ENCODE results near the gene RBM47. TPM values are rescaled to one million over a fixed set of nuclear protein-coding genes. Genes with fewer than 3 reads are reported as not detected.

The RBM47 gene
- total and polyA plus RNA-seq, 2 donors (not counting 1 experiment from before 2014, with no cell fraction given), result 5.6 to 12.9 TPM

GRCh38 chr4:40586034-40586433 lies 43.6 kb downstream of the RBM47 start:
- no peak for ATAC-seq (ENCODE audit: low read depth)
- Histone ChIP-seq H3K4me1 (ENCODE audit: control insufficient read depth in 2 of 2, insufficient read depth in 2 of 2, low read length in 2 of 2) (no peaks in the 10 kb centered on the region), H3K27ac (ENCODE audit: low read length in 2 of 2) (no peak overlapping the region), H3K27me3 (replicated peaks in 1 of 4; ENCODE audit: control extremely low read depth in 1 of 4, control insufficient read depth in 3 of 4, insufficient read depth in 4 of 4, low read length in 3 of 4) (no peaks in the 10 kb centered on the region), H3K4me2 (replicated peaks; ENCODE audit: low read depth, low read length, poor library complexity, severe bottlenecking) (no peak overlapping the region), H3K9ac (ENCODE audit: low read length) (no peak overlapping the region), H3K36me3 (replicated peaks in 1 of 2; ENCODE audit: control extremely low read depth in 1 of 2, control insufficient read depth in 1 of 2, extremely low read depth in 1 of 2, insufficient read depth in 2 of 2, low read length in 1 of 2) (no peaks in the 10 kb centered on the region), H4K20me1 (ENCODE audit: control insufficient read depth, insufficient read depth, low read length, poor library complexity, severe bottlenecking) (no peaks in the 10 kb centered on the region), H2AFZ (ENCODE audit: insufficient read depth, low read depth, low read length, poor library complexity, severe bottlenecking) (no peak overlapping the region), H3K79me2 (ENCODE audit: control insufficient read depth, insufficient read depth, low read length) (no peaks in the 10 kb centered on the region), H3K9me3 (ENCODE audit: control extremely low read depth in 1 of 3, control insufficient read depth in 2 of 3, insufficient read depth in 1 of 3, low read length in 2 of 3) (no peaks in the 10 kb centered on the region), H3K4me3 (ENCODE audit: control extremely low read depth in 1 of 5, extremely low read depth in 1 of 5, insufficient read depth in 1 of 5, low read depth in 2 of 5, low read length in 4 of 5) (no peak overlapping the region)
- no peaks in the 10 kb centered on the region for H3K9me3 Mint-ChIP-seq (ENCODE audit: insufficient read depth)
- ChIA-PET POLR2A (no interaction called here), CTCF (no interaction called here)
- intact Hi-C loops (cut with micrococcal nuclease), result no loop called here
- H3K27ac Mint-ChIP-seq, result no peak overlapping the region
- H3K27me3 Mint-ChIP-seq, result no peaks in the 10 kb centered on the region
- H3K4me1 Mint-ChIP-seq, result peaks cover 2% of the 10 kb centered on the region
- DNase-seq, result no peak
- no peak for TF ChIP-seq EZH2 (IDR thresholded peaks at IDR 0.05; ENCODE audit: borderline replicate concordance, insufficient read depth, low read depth, low read length, poor library complexity, severe bottlenecking)
- no peak overlapping the region for H3K4me3 Mint-ChIP-seq
- no CpG with 5 or more reads among the region's 2 CpGs for WGBS (ENCODE audit: insufficient coverage)

- H3K36me3 ChIP-seq (replicated peaks in 1 of 2; ENCODE audit: control extremely low read depth in 1 of 2, control insufficient read depth in 1 of 2, extremely low read depth in 1 of 2, insufficient read depth in 2 of 2, low read length in 1 of 2), result no peaks in the 10 kb centered on the region
- no peak overlapping the region for H2AFZ ChIP-seq (ENCODE audit: insufficient read depth, low read depth, low read length, poor library complexity, severe bottlenecking)
- H3K79me2 ChIP-seq (ENCODE audit: control insufficient read depth, insufficient read depth, low read length), result no peaks in the 10 kb centered on the region
- Mint-ChIP-seq H3K4me1 (no peaks in the 10 kb centered on the region), H3K4me3 (no peak overlapping the region), H3K27me3 (no peaks in the 10 kb centered on the region), H3K27ac (no peak overlapping the region), H3K9me3 (ENCODE audit: insufficient read depth) (no peaks in the 10 kb centered on the region)
- no peak for TF ChIP-seq CTCF (IDR thresholded peaks at IDR 0.05)
- no peak for TF ChIP-seq EZH2 (IDR thresholded peaks at IDR 0.05; ENCODE audit: borderline replicate concordance, insufficient read depth, low read depth, low read length, poor library complexity, severe bottlenecking)
- no peak overlapping the region for H3K9ac ChIP-seq (ENCODE audit: low read length)
- no peaks in the 10 kb centered on the region for H4K20me1 ChIP-seq (ENCODE audit: control insufficient read depth, insufficient read depth, low read length, poor library complexity, severe bottlenecking)
- ATAC-seq (ENCODE audit: low read depth) (no peak), DNase-seq (no peak)
- 87% methylated on average over 3 of the region's 8 CpGs for WGBS (ENCODE audit: insufficient coverage)
- H3K27ac ChIP-seq (ENCODE audit: low read length in 2 of 2), result no peak overlapping the region
- H3K9me3 ChIP-seq (ENCODE audit: control extremely low read depth in 1 of 3, control insufficient read depth in 2 of 3, insufficient read depth in 1 of 3, low read length in 2 of 3), result no peaks in the 10 kb centered on the region
- no peak overlapping the region for H3K4me2 ChIP-seq (replicated peaks; ENCODE audit: low read depth, low read length, poor library complexity, severe bottlenecking)
- intact Hi-C loops (cut with micrococcal nuclease), result no loop called here
- CTCF ChIA-PET, result no interaction called here
- no peaks in the 10 kb centered on the region for H3K27me3 ChIP-seq (replicated peaks in 1 of 4; ENCODE audit: control extremely low read depth in 1 of 4, control insufficient read depth in 3 of 4, insufficient read depth in 4 of 4, low read length in 3 of 4)
- no peaks in the 10 kb centered on the region for H3K4me1 ChIP-seq (ENCODE audit: control insufficient read depth in 2 of 2, insufficient read depth in 2 of 2, low read length in 2 of 2)
- POLR2A ChIA-PET, result interaction anchor here (0.6 kb wide), 1 partner anchor 11 kb away, joined by 3 read pairs; no protein-coding TSS in a partner anchor
- no peak overlapping the region for H3K4me3 ChIP-seq (ENCODE audit: control extremely low read depth in 1 of 5, extremely low read depth in 1 of 5, insufficient read depth in 1 of 5, low read depth in 2 of 5, low read length in 4 of 5)
These were observed 44.4 kb downstream of the RBM47 start for GRCh38 chr4:40585201-40585799.

Measured in B cell (primary cell).